GM04503 (cell line): ENCODE results near the gene USP20.
A peak's percentile ranks its signal among the peaks of the same experiment; 100 is the strongest.
"Not testable (repeated sequence)": the region's sequence is repeated elsewhere in the genome, so short reads cannot be mapped to it uniquely, and the experiment has no call there.

Experiments
- DNase-seq: peaks from one replicate; pipeline ENCODE4 v3.0.0-alpha.2; 2012; ENCODE audit warnings: low read depth

Gene USP20

DNA sequence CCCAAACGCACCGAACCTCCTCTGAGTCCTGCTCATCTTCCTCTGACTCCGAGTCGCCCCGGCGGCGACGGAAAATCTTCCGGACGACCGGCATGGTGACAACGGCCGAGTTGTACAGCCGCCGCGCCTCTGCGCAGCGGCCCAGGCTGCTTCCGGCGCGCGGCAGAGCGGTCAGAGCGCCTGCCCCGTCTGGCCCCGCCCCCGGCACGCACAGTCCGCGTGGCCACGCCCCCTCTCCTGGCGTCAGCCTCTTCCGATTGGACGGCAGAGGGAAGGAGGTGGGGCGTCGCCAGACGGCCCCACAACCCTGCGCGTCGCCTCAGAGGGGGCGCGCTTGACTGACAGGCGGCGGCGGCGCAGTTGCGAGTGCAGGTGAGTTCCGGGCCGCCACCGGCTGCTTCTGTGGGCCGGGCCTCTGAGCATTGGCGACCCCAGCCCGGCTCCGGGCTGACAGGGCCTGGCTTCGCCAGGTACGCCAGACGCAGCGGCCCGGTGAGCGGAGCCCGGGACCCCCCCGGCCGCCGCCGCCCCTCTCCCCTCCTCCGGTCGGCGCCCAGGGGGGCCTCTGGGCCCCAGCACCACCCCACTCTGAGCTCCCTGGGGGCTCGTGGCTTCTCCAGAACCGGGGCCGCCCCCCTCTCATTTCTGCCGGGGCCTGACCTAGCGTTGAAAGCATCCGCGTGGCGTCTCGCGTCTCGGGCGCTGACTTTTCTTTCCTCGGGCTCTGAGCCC, at the start of gene USP20, which contains the start of gene C9orf78:
USP20 (plus strand) TSS at position 331 of the 732 bp plus-strand sequence. CDS start 17,098 bp downstream, outside the sequence.
C9orf78 (minus strand) TSS at position 148 of the 732 bp plus-strand sequence; CDS start at position 94, 54 bp downstream.
- DNase-seq, result peak; percentile 65

DNA sequence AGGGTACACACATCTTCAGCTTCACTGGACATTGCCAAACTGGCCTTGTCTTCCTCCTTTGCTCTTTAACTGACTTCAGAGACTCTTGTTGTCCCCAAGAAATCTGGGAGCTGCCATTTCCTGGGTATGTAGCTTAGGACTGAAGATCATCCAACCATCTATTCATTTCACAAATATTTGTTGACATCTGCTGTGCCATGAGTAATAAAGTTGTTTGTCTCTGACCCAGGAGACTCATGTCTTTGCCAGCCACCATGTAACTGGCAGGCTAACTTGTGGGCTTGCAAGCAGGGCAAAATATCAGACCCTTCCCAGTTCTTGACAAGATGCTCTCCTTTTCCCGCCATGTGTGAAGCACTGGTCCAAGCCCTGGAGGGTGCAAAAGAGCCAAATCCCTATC, 49.4 kb upstream of the USP20 start:
- no peak for DNase-seq

DNA sequence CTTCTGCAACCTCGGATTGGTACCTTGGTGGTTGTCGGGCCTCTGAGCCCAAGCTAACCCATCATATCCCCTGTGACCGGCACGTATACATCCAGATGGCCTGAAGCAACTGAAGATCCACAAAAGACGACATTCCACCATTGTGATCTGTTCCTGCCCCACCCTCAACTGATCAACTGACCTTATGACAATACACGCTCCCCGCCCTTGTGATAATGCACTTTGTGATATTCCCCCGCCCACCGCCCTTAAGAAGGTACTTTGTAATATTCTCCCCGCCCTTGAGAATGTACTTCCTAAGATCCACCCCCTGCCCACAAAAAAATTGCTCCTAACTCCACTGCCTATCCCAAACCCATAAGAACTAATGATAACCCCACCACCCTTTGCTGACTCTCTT, 48.8 kb upstream of the USP20 start:
- no peak for DNase-seq

DNA sequence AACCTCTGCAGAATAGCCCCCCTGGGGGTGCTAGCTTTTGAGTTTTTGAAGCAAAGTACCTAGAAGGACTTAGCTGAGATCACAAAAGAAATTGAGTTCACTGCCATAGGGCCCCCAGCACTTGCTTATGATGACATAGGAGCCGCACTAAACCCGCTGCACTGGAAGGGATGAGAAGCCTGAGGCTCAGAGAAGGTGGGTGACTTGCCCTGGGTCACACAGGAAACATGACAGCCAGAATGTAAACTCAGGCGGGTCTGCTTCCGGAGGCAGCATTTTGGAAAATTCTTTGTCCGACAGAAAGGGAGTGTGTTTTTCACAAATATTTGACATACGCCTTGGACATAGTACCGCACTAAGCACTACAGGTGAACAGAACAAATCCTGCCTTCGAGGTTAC, 40.7 kb upstream of the USP20 start:
- DNase-seq, result no peak

DNA sequence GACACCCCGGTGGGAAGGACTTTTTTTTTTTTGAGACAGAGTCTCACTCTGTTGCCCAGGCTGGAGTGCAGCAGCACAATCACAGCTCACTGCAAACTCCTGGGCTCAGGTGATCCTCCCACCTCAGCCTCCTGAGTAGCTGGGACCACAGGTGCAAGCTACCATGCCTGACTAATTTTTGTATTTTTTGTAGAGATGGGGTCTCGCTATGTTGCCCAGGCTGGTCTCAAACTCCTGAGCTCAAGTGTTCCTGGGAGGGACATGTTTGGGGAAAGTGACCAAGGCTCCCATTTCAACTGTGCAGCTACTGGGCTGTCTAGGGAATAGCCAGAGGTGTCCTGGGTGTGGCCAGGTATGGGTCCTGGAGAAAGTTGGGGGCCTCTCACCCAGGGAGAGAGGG, 39.2 kb upstream of the USP20 start:
- not testable (repeated sequence) for DNase-seq

DNA sequence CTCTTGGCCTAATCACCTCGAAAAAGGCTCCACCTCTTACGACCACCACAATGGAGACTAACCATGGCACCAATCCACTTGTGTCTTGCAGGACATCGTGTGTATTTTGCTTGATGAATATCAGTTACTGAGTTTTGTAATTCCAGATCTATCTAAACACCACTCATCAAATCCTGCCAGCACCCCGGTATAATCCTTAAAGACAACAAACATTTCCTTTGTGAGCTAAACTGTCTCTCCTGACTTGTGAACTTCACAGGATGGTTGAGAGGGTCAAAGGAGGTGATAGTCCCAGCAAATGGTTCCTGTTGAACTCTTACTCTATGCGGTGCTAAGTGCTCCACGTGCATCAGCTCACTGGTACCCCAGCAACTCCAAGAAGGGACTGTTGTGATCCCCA, 36.3 kb upstream of the USP20 start:
- DNase-seq, result no peak

DNA sequence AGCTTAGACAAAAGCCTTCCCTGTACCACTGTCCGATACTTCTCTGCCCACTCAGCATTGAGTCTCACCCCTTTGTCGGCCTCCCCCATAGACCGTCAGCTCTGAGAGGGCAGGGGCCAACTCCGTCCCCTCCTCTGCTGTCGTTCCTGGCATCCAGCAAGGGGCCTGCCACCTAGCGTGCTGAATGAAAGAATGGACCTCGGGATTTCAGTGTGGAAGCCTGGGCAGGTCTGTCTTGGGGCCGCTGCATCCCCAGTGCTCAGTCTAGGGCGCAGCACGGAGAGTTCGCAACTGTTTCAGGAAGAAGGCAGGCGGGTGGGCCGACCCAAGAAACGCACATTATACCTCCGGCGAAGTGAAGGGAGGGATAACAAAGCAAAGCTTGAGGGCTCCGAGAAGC, 33.8 kb upstream of the USP20 start:
- DNase-seq, result no peak

DNA sequence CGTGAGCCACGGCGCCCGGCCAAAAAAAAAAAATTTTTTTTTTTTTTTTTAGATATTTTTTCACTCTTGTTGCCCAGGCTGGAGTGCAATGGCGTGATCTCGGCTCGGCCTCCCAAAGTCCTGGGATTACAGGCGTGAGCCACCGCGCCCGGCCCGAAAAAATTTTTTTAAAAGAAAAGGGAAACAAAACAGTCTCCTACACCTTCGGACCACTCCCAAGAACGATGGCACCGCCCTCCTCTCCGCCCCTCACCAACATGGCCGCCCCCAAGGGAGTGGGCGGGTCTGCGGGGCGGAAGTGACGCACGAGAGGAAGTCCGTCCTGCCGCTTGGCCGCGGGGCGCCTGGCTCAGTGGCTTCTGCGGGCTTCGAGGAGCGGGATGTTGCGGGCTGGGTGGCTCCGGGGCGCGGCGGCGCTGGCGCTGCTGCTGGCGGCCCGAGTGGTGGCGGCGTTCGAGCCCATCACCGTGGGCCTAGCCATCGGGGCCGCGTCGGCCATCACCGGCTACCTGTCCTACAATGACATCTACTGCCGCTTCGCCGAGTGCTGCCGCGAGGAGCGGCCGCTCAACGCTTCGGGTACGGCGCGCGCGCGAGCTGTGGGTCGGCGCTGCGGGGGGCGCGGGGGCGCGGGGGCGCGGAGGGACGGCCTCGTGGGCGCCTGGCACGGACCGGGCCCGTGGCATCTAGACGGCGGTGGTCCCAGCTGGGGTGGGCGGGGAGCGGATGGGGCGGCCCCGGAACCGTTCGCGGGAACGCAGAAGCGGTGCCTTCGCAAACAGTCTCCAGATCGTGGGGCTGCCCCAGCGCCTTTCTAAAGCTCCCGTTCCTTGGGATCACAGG, 32.2 kb upstream of the USP20 start, which contains the start of gene TOR1B:
TOR1B (plus strand) TSS at position 352 of the 843 bp plus-strand sequence; CDS start at position 381, 29 bp downstream.
- peak; percentile 60 for DNase-seq

DNA sequence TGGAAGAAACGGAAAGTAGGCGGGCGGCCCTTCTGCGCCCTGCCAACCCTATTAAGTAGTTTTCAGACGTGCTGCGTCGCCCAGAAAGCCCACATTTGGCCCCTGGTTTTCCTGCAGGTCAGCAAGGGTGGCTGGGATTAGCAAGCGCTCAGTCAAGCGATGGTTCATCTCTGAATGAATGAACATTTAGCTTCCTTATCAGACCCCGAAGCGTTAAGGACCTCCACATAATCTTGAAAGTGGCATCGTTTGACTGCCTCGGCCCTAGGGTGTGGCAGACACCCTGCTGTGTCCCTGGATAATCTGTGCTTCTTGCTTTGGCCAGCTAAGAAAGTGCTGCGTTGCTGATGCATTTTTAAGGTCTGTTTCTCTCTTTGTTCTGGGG, 31.6 kb upstream of the USP20 start:
- no peak for DNase-seq

DNA sequence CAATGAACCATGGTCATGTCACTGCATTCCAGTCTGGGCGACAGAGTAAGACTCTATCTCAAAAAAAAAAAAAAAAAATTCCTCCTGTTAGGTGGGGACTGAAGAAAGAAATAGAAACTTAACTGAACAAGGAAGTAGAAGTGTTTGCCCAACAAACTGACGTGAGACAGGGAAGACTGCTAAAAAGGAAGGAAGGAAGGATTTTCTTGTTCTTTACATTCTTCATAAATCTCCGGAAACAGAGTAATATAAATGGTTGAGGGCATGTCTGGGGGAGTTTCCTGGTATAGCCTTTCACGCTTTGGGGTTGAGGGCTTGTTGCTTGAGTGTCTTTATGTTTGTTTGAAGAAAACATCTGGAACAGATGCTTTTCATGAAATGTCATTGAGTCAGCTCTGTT, 29.2 kb upstream of the USP20 start:
- DNase-seq, result no peak

DNA sequence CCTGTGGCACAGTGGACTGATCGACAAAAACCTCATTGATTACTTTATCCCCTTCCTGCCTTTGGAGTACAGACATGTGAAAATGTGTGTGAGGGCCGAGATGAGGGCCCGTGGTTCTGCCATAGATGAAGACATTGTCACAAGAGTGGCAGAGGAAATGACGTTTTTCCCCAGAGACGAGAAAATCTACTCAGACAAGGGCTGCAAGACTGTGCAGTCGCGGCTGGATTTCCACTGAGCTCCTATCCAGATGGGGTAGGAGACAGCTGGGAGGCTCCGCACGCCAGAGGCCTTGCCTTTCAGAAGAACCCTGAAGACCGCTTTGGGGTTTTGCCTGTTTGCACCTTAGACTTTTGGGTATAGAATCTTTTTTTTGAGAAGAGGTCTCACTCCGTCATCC, 25.9 kb upstream of the USP20 start:
- DNase-seq, result no peak

DNA sequence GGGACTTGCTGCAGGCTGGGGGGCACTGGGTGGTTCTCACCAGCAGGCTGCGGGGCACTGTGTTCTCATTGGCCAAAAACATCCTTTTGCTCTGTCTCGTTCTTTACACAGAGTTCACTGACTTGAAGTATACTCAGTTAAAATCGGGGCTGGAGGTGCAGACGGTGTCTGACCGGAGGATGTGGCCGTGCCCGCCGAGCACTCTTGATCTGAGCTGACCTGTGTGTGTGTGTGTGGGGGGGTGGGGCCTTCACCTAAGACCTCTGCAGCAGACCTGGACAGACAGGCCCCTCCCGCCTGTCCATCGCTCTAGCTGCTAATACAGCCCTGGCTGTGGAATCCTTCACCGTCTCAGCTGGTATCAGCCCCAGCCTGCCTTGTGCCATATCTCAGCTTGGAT, 25.1 kb upstream of the USP20 start:
- DNase-seq, result no peak

DNA sequence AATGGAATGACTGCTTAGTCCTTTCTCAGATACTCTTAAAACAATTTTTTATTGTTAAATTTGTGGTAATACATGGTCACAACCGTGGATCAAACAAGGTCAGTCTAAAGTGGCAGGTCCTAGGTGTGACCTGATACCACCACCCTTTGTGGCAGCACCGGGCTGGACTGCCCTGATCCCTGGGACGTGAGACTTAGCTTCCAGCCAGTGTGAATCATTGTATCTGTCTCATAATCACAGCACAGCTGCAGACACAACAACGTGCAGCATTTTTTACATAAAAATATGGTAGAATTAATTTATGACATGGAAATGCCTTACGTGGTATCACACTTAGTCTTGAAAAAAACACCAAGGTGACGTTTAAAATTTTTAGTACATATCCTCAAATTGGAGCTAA, 24.5 kb upstream of the USP20 start:
- DNase-seq, result no peak

DNA sequence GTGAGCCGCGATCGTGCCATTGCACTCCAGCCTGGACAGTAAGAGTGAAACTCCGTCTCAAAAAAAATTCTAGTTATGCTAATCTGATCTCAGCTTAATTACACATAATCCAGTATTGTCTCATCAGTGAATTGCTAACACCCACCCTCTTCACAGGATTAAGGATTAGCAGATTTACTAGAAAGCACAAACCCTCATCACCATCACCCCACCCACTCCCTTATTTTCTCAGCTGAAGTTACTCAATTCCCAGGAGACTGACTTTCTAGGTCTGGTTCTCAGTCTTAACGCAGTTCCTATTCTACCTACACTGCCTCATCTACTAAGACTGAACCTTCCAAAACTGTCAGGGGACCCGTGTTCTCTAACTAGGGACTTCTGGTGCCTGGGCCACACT, 23.3 kb upstream of the USP20 start:
- no peak for DNase-seq

DNA sequence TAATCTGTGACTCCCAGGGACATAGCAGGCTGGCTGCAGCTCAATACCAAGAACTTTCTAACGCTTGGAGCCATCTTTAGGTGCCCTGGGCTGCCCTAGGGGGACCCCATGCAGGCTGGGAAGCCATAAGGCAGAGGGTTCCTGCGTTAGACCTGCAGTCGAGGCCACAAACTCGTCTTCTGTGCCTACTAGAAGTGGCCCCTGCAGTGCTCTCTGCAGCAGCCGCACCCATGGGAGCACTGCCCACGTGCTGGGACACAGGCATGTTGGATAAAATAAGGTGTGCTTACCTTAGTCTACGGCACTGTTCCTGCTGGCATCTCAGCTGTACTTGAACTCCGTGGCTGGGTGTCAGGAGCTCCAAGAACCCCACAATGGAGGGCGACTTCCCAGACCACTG, 22.9 kb upstream of the USP20 start:
- no peak for DNase-seq

DNA sequence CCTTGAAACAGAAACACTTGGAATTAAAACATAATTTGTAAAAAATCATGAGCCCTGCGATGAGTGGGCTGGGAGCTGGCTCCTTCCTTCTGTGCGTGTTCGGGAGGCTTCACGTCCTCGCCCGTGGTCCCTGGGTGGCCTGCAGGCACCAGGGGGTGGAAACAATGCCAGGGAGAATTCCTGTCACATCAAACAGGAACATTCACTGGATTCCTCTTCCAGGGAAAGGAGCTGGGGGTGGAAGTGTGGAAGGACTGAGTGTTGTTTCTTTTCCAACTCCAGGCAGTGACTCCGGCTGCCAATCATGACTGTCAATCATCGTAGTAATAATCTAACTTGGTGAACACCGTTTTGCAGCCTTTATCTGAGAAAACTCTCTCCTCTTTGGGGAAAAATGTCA, 21.6 kb upstream of the USP20 start:
- no peak for DNase-seq

DNA sequence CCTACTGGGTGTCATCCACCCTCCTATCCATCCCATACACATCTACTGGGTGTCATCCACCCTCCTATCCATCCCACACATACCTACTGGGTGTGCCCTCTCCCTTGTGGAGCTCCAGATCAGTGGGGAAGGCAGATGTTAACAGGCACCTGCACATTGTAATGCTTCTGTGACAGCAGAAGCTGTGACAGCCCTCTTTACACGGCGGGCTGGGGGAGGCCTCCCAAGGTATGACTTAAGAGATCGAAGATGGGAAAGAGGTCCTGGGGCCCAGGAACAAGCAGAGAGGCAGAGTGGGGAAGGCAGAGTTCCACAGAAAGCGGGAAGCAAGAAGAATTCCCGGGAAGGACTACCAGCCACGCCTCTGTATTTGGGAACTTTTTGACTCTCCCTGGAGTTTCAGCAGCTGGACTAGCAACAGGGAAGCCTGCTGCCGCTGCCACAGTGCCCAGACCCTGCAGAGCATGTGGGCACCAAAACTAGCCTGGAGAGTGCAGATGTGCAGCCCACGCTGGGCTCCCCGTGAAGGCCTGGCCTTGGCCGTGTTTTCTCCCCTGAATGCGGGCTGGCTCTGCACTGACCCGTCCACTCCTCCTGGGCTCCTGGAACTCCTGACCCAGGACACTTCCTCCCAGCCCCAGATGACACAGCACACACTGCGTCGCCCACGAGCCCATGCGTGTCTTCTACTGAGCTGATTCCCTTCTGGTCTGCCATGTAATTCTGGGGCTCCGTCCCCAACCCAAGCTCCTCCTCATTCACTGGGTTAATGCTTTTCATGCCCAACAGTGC, 20.6 kb upstream of the USP20 start:
- DNase-seq, result no peak

DNA sequence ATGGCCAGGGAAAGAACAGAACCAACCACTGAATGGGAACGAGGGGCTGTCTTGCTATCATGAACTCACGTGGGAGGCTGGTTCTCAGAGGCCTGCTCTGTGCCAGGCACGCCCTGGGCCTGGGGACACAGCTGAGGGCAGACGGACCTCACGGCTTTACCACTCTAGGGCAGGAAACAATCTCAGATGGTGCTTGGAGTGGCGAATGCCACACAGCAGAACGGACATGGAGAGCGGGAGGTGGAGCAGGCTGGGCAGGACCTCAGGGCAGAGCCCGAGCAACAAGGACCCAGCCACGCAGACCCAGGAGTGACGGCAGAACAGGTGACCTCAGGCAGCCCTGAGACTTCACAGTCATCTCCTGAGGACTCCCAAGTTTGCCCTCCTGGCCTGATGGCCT, 20.0 kb upstream of the USP20 start:
- no peak for DNase-seq

DNA sequence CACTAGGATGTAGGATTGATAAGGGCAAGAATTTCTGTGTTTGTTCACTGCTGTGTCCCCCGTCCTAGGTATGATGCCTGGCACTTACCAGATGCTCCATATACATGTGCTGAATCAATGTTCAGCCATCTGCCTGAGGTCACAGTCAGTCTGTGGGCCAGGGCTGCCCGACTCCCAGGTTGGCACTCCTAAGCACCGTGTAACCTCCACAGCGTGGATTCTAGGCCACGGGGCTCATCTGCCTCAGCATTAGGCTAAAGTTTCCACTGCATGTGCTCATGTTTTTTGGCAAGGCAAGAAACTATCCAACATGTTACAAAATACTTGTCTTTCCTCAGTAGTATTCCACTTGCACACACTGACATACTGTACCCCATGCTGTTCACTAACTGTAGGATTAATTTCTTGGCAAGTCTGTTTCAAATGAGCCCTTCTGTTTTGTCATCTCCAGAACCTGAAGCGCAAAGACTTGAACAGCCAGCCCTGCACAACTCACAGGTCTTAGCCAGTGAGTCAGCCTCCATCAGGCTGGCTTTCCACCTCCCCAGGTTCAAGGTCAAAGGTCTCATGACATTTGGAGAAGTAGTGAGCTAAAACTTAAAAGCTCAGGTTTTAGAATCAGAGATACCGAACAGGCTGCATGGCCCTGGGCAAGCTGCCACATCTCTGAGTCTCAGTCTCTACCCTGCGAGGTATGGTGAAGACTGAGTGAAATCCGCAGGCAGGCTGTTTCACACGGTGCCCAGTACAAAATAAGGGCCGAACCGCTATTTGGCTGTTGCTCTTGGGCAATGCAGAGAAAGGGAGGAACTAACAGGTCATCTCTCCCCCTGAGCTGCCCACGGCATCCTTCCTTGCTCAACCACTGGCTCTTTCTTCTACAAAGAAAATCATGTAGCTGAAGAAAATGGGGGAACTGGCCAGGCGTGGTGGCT, 18.5 kb upstream of the USP20 start:
- no peak for DNase-seq

DNA sequence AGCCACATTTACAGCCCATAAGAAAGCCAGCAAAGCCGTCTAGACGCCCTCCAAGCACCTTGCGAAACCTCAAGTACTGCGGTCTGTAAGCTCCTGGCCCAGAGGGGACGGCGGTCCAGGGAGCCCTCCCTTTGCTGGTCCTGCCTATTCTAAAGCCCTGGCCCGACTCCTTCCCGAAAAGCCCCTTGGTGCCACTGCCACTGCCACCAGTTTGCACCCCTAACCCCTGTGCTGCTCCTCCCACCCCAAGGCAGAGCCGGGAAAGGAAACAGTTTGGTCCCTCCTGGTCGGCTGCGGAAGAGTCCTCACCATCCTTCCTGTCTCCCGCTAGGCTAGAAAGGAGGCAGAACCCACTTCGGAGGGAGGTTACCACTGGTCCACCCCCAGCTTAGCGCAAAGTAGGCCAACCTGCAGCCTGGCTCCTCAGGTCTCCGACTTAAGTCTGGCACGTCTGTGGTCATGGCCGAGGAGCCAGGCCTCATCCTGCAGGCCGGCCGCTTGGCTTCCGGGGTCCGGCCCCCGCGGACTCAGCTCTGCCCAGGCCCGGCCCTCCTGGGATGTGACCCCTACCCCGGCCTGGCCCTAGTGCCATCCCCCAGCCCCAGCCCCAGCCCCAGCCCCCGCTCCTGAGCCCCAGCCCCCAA, 12.2 kb upstream of the USP20 start:
- DNase-seq, result no peak

DNA sequence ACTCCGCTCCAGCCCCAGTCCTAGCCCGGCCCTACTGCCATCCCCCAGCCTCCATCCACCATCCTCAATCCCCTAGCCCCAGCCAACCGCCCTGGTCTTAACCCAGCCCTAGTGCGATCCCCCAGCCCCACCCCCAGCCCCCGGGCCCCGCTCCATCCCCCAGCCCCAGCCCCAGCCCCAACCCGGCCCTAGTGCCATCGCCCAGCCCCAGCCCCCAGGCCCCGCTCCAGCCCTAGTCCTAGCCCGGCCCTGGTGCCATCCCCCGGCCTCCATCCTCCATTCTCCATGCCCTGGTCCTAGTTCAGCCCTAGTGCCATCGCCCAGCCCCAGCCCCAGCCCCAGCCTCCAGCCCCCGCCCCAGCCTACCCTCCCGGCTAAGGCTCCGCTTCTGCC, 11.7 kb upstream of the USP20 start:
- no peak for DNase-seq
